H9 (cell line): ENCODE results near the gene IDUA. TPM values are rescaled to one million over a fixed set of nuclear protein-coding genes. Genes with fewer than 3 reads are reported as not detected.

ENCODE experiments used
- DNase-seq: peaks from one replicate; pipeline ENCODE4 v3.0.0-alpha.2; 2017
- H2AFZ ChIP-seq: one replicate; pipeline ENCODE4 v1.6.1; 2013; ENCODE audit warnings: mild to moderate bottlenecking, low read length, control low read depth, moderate library complexity
- H2AK5ac ChIP-seq: 2 replicates; pipeline ENCODE4 v1.6.1; 2013; ENCODE audit warnings: low read length, control low read depth, mixed read lengths; ENCODE audit not compliant: insufficient read length
- H2BK120ac ChIP-seq: one replicate; pipeline ENCODE4 v1.6.1; 2013; ENCODE audit warnings: low read depth, mild to moderate bottlenecking, low read length, control low read depth, inconsistent platforms; ENCODE audit not compliant: poor library complexity, severe bottlenecking
- H2BK12ac ChIP-seq: 2 replicates; pipeline ENCODE4 v1.6.1; 2013; ENCODE audit warnings: low read length, control low read depth, mixed read lengths, low read depth; ENCODE audit not compliant: insufficient read length
- H2BK15ac ChIP-seq: 2 replicates; pipeline ENCODE4 v1.6.1; 2013; ENCODE audit warnings: low read depth, low read length, control low read depth
- H2BK20ac ChIP-seq: one replicate; pipeline ENCODE4 v1.6.1; 2013; ENCODE audit warnings: low read depth, mild to moderate bottlenecking, low read length, control low read depth, inconsistent platforms; ENCODE audit not compliant: poor library complexity, severe bottlenecking
- H2BK5ac ChIP-seq: 2 replicates; pipeline ENCODE4 v1.6.1; 2013; ENCODE audit warnings: low read length, control low read depth, mixed read lengths; ENCODE audit not compliant: insufficient read length
- H3K14ac ChIP-seq: 2 replicates; pipeline ENCODE4 v1.6.1; 2013; ENCODE audit warnings: low read length, control low read depth; ENCODE audit not compliant: insufficient read depth
- H3K18ac ChIP-seq: 2 replicates; pipeline ENCODE4 v1.6.1; 2013; ENCODE audit warnings: low read depth, mild to moderate bottlenecking, mixed read lengths, low read length, control low read depth; ENCODE audit not compliant: insufficient read length
- H3K23ac ChIP-seq: 2 replicates; pipeline ENCODE4 v1.6.1; 2013; ENCODE audit warnings: low read length, control low read depth, mixed read lengths, low read depth; ENCODE audit not compliant: insufficient read length
- H3K23me2 ChIP-seq: 2 replicates; pipeline ENCODE4 v1.6.1; 2013; ENCODE audit warnings: low read depth, mild to moderate bottlenecking, mixed read lengths, low read length, control low read depth; ENCODE audit not compliant: insufficient read length, poor library complexity, severe bottlenecking
- H3K27ac ChIP-seq: 2 replicates; pipeline ENCODE4 v1.5.1; 2013; ENCODE audit warnings: low read length, control low read depth, mixed read lengths, low read depth; ENCODE audit not compliant: insufficient read length
- H3K27me3 ChIP-seq: 2 replicates; pipeline ENCODE4 v1.6.1; 2013; ENCODE audit warnings: low read length, control low read depth, inconsistent platforms; ENCODE audit not compliant: insufficient read depth
- H3K4ac ChIP-seq: 2 replicates; pipeline ENCODE4 v1.6.1; 2013; ENCODE audit warnings: low read depth, mild to moderate bottlenecking, control low read depth, inconsistent platforms, low read length, moderate library complexity
- H3K4me1 ChIP-seq: 2 replicates; pipeline ENCODE4 v1.6.1; 2013; ENCODE audit warnings: low read length, control low read depth, inconsistent platforms; ENCODE audit not compliant: insufficient read depth
- H3K4me2 ChIP-seq: 2 replicates; pipeline ENCODE4 v1.6.1; 2013; ENCODE audit warnings: low read length, control low read depth, mixed read lengths; ENCODE audit not compliant: insufficient read length, insufficient read depth
- H3K56ac ChIP-seq: 2 replicates; pipeline ENCODE4 v1.6.1; 2013; ENCODE audit warnings: low read depth, mild to moderate bottlenecking, mixed read lengths, low read length, control low read depth; ENCODE audit not compliant: insufficient read length
- H3K79me1 ChIP-seq: 2 replicates; pipeline ENCODE4 v1.6.1; 2013; ENCODE audit warnings: low read depth, mild to moderate bottlenecking, moderate library complexity, low read length, control low read depth, inconsistent platforms; ENCODE audit not compliant: insufficient read depth, poor library complexity, severe bottlenecking
- H3K79me2 ChIP-seq: 2 replicates; pipeline ENCODE4 v1.6.1; 2013; ENCODE audit warnings: low read length, control low read depth, inconsistent platforms; ENCODE audit not compliant: insufficient read depth
- H3K9ac ChIP-seq: 2 replicates; pipeline ENCODE4 v1.6.1; 2013; ENCODE audit warnings: low read length, control low read depth, mixed read lengths; ENCODE audit not compliant: insufficient read length; ENCODE audit errors: extremely low read depth
- H3K9me3 ChIP-seq: one replicate; pipeline ENCODE4 v1.6.1; 2013; ENCODE audit warnings: low read depth, low read length, inconsistent platforms; ENCODE audit not compliant: control insufficient read depth
- H3T11ph ChIP-seq: one replicate; pipeline ENCODE4 v1.6.1; 2013; ENCODE audit warnings: mild to moderate bottlenecking, low read length, control low read depth, inconsistent platforms
- H4K20me1 ChIP-seq: one replicate; pipeline ENCODE4 v1.6.1; 2013; ENCODE audit not compliant: control insufficient read depth, insufficient read length, insufficient read depth
- H4K5ac ChIP-seq: 2 replicates; pipeline ENCODE4 v1.6.1; 2013; ENCODE audit warnings: low read depth, mild to moderate bottlenecking, mixed read lengths, low read length, control low read depth; ENCODE audit not compliant: insufficient read length
- H4K8ac ChIP-seq: replicated peaks from 2 replicates; pipeline ENCODE4 v1.6.1; 2013; ENCODE audit warnings: low read length, control low read depth, mixed read lengths, low read depth; ENCODE audit not compliant: insufficient read length
- H4K91ac ChIP-seq: 2 replicates; pipeline ENCODE4 v1.6.1; 2013; ENCODE audit warnings: low read depth, mild to moderate bottlenecking, moderate library complexity, mixed read lengths, low read length, control low read depth; ENCODE audit not compliant: insufficient read length
- H3K27ac Mint-ChIP-seq, 3 experiments: 2 replicates in 2 of 3; 3 replicates in 1 of 3; pipeline ENCODE4 v1.8.0; 2020 to 2021; ENCODE audit warnings: mixed read lengths in 3 of 3, mild to moderate bottlenecking in 1 of 3, moderate library complexity in 1 of 3
- H3K27me3 Mint-ChIP-seq: 2 replicates; pipeline ENCODE4 v1.8.0; 2021; ENCODE audit warnings: low read depth, mild to moderate bottlenecking, moderate library complexity, mixed read lengths
- H3K36me3 Mint-ChIP-seq, 3 experiments: 2 replicates in 2 of 3; 3 replicates in 1 of 3; pipeline ENCODE4 v1.8.0; 2020 to 2021; ENCODE audit warnings: low read depth in 3 of 3, mixed read lengths in 3 of 3; ENCODE audit not compliant: insufficient read depth in 1 of 3
- H3K4me1 Mint-ChIP-seq, 2 experiments: 2 replicates each; pipeline ENCODE4 v1.8.0; 2020; ENCODE audit warnings: mixed read lengths in 2 of 2
- H3K4me3 Mint-ChIP-seq, 2 experiments: 2 replicates in 1 of 2; 3 replicates in 1 of 2; pipeline ENCODE4 v1.8.0; 2020 to 2021; ENCODE audit warnings: mild to moderate bottlenecking in 2 of 2, mixed read lengths in 2 of 2, moderate library complexity in 1 of 2
- H3K9me3 Mint-ChIP-seq, 2 experiments: 2 replicates in 1 of 2; 3 replicates in 1 of 2; pipeline ENCODE4 v1.8.0; 2020; ENCODE audit warnings: mild to moderate bottlenecking in 2 of 2, mixed read lengths in 2 of 2, moderate library complexity in 1 of 2
- CTCF ChIP-seq: fragments of 200-600 bp; sonication (generic); conservative IDR thresholded peaks from 3 replicates; pipeline ENCODE4 v1.8.0; 2021; ENCODE audit warnings: antibody characterized with exemption, mild to moderate bottlenecking
- WGBS: extraction: QIAGEN DNeasy Blood & Tissue Kit; methylation state at CpG from one replicate; pipeline ENCODE4 v1.1.7; 2013; ENCODE audit warnings: missing lambda C conversion rate, low lambda C conversion rate, mixed read lengths; ENCODE audit not compliant: insufficient read length; ENCODE audit errors: extremely low coverage; 5-methylcytosine and 5-hydroxymethylcytosine counted together
- total RNA-seq: library from RNA; stranded (reverse); gene quantifications from 2 replicates; pipeline ENCODE4 v1.2.1, GENCODE V29; 2021

The IDUA gene
- total RNA-seq, 1 experiment from 2014 or later: 14.5 TPM

DNA sequence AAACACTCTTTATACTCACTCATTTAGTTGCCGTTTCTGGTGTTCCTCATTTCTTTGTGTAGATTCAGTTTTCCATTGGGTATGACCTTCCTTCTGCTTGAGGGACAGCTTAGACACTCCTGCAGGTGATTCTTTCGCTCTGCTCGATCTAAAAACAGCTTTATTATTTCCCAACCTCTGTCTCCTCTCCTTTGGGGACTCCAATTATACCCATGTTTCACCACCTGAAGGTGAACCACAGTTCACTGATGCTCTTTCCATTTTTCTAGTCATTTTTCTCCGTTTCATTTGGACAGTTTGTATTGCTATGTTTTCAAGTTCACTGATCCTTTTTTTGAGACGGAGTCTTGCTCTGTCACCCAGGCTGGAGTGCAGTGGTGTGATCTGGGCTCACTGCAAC lies 20.0 kb downstream of the IDUA start:
- H3K23me2 ChIP-seq: peaks cover 23% of the 10 kb centered on the region
- Mint-ChIP-seq H3K4me3 (no peak overlapping the region), H3K36me3 (no peaks in the 10 kb centered on the region), H3K27me3 (peaks cover 75% of the 10 kb centered on the region), H3K27ac (no peak overlapping the region), H3K4me1 (peaks cover 12 to 15% of the 10 kb centered on the region in 2 experiments), H3K9me3 (peaks cover 3 to 13% of the 10 kb centered on the region in 2 experiments; a peak in 4 of 5 replicates)
- no peak overlapping the region for H3K14ac ChIP-seq
- H3K4ac ChIP-seq: no peak overlapping the region
- H3K18ac ChIP-seq: no peak overlapping the region
- TF ChIP-seq CTCF: no peak
- no peak overlapping the region for H3K27ac ChIP-seq
- no peak overlapping the region for H2BK5ac ChIP-seq
- H4K20me1 ChIP-seq: no peaks in the 10 kb centered on the region
- H2BK120ac ChIP-seq: no peak overlapping the region
- H3K23ac ChIP-seq: no peak overlapping the region
- no peaks in the 10 kb centered on the region for H3K9me3 ChIP-seq
- no peak overlapping the region for H3K56ac ChIP-seq
- no peak overlapping the region for H2BK20ac ChIP-seq
- DNase-seq: no peak
- WGBS: no CpG with 5 or more reads among the region's 5 CpGs
- H2BK12ac ChIP-seq: no peak overlapping the region
- no peaks in the 10 kb centered on the region for H3K79me1 ChIP-seq
- no peak overlapping the region for H4K91ac ChIP-seq
- no peak overlapping the region for H4K5ac ChIP-seq
- H3K9ac ChIP-seq: no peak overlapping the region
- no peak overlapping the region for H3T11ph ChIP-seq
- no peaks in the 10 kb centered on the region for H3K79me2 ChIP-seq
- H2AFZ ChIP-seq: no peak overlapping the region
- no peak overlapping the region for H2BK15ac ChIP-seq
- no peak overlapping the region for H3K4me2 ChIP-seq
- H3K4me1 ChIP-seq: no peaks in the 10 kb centered on the region
- H3K27me3 ChIP-seq: peaks cover 35% of the 10 kb centered on the region; the same call in 1 of the 2 replicates
- H4K8ac ChIP-seq: no peak overlapping the region
- H2AK5ac ChIP-seq: no peak overlapping the region
